GM21786 (cell line): ENCODE data around the gene NUP54.

ENCODE experiments used
- ATAC-seq: cut with Tn5 transposase; IDR thresholded peaks from one replicate; pipeline ENCODE4 v1.9.1; 2021; ENCODE audit not compliant: unreplicated experiment

NUP54 gene

GRCh38 chr4:76074468-76074867, 73.7 kb downstream of the NUP54 start, which contains the start of gene ART3:
Gene ART3, plus strand, starts transcription at chr4:76074709. Its CDS starts 1,181 bp downstream, at chr4:76075890.
- no peak for ATAC-seq

GRCh38 chr4:76072760-76073159, 75.4 kb downstream of the NUP54 start:
- no peak for ATAC-seq

GRCh38 chr4:76067652-76068286, 80.4 kb downstream of the NUP54 start:
- ATAC-seq, result peak; percentile 87

GRCh38 chr4:76066546-76066945, 81.7 kb downstream of the NUP54 start:
- ATAC-seq, result no peak
